Measurements from ENCODE around the gene CD68. TPM values are rescaled to one million over a fixed set of nuclear protein-coding genes. Genes with fewer than 3 reads are reported as not detected.

Gene CD68
- total and polyA plus RNA-seq, 7 experiments from 2014 or later: 0.12 to 176 (median 7.6) TPM

GRCh38 chr17:7611635-7612293 lies 32.3 kb downstream of the CD68 start:
- Mint-ChIP-seq H3K27me3 (peaks cover 0 to 2% (median 0%) of the 10 kb centered on the region in 5 donors), H3K27ac (peak overlapping the region in 5 of 9 donors; percentile 16 to 66 (median 46)), H3K4me3 (peak overlapping the region; percentile 51 to 95 (median 81)), H3K36me3 (peaks cover 0 to 11% (median 0%) of the 10 kb centered on the region in 5 donors), H3K4me1 (peaks cover 31 to 53% (median 45%) of the 10 kb centered on the region in 7 donors), H3K9me3 (no peaks in the 10 kb centered on the region)
- CTCF ChIA-PET: no interaction called here
- no peak overlapping the region for H3K4me3 ChIP-seq (ENCODE audit: low read length)
- H3K27ac ChIP-seq (ENCODE audit: low read depth, low read length): no peak overlapping the region
- ATAC-seq (no peak), DNase-seq (no peak)
- H3K36me3 ChIP-seq (ENCODE audit: control insufficient read depth in 2 of 3, insufficient read depth in 3 of 3, low read length in 3 of 3): peaks cover 0 to 5% (median 0%) of the 10 kb centered on the region in 3 experiments
- H3K9me3 ChIP-seq (ENCODE audit: control insufficient read depth in 2 of 3, low read length in 3 of 3): no peaks in the 10 kb centered on the region
- intact Hi-C loops (cut with micrococcal nuclease): loop anchor here (5.0 kb wide), 2 partner anchors 39 to 229 kb away; partner anchors contain the start of gene TNK1 (in 1 of the 2)
- POLR2A ChIA-PET: interaction anchor here (0.6 to 8.0 kb wide), 5 partner anchors 16 to 325 kb away, joined by 3 to 101 read pairs (median 4); partner anchors contain the start of genes MPDU1, SAT2, TP53 and WRAP53
- no peaks in the 10 kb centered on the region for H3K27me3 ChIP-seq (ENCODE audit: control insufficient read depth in 2 of 2, insufficient read depth in 2 of 2, low read length in 2 of 2)
- peaks cover 16 to 27% of the 10 kb centered on the region in 2 donors for H3K4me1 ChIP-seq (ENCODE audit: control insufficient read depth in 2 of 2, insufficient read depth in 2 of 2, low read length in 2 of 2)

GRCh38 chr17:7612294-7612640 lies 32.8 kb downstream of the CD68 start:
- H3K27ac Mint-ChIP-seq: peak overlapping the region in 7 of 9 donors; percentile 3 to 86 (median 46)
- ChIA-PET POLR2A (interaction anchor here (0.6 to 8.0 kb wide), 5 partner anchors 16 to 326 kb away, joined by 3 to 101 read pairs (median 4); partner anchors contain the start of genes MPDU1, SAT2, TP53 and WRAP53), CTCF (no interaction called here)
- Histone ChIP-seq H3K9me3 (ENCODE audit: control insufficient read depth in 2 of 3, low read length in 3 of 3) (no peaks in the 10 kb centered on the region), H3K27ac (ENCODE audit: low read depth, low read length) (no peak overlapping the region), H3K27me3 (ENCODE audit: control insufficient read depth in 2 of 2, insufficient read depth in 2 of 2, low read length in 2 of 2) (no peaks in the 10 kb centered on the region), H3K4me3 (ENCODE audit: low read length) (no peak overlapping the region), H3K4me1 (ENCODE audit: control insufficient read depth in 2 of 2, insufficient read depth in 2 of 2, low read length in 2 of 2) (peaks cover 16 to 27% of the 10 kb centered on the region in 2 donors), H3K36me3 (ENCODE audit: control insufficient read depth in 2 of 3, insufficient read depth in 3 of 3, low read length in 3 of 3) (peaks cover 0 to 5% (median 0%) of the 10 kb centered on the region in 3 experiments)
- H3K9me3 Mint-ChIP-seq: no peaks in the 10 kb centered on the region
- peaks cover 0 to 11% (median 0%) of the 10 kb centered on the region in 5 donors for H3K36me3 Mint-ChIP-seq
- H3K4me1 Mint-ChIP-seq: peaks cover 31 to 53% (median 45%) of the 10 kb centered on the region in 7 donors
- H3K4me3 Mint-ChIP-seq: peak overlapping the region; percentile 51 to 95 (median 81)
- intact Hi-C loops (cut with micrococcal nuclease): loop anchor here (5.0 kb wide), 2 partner anchors 40 to 230 kb away; partner anchors contain the start of gene TNK1 (in 1 of the 2)
- DNase-seq: no peak
- ATAC-seq: no peak
- peaks cover 0 to 2% (median 0%) of the 10 kb centered on the region in 5 donors for H3K27me3 Mint-ChIP-seq

GRCh38 chr17:7613769-7614424 lies 34.5 kb downstream of the CD68 start:
- CTCF ChIA-PET: interaction anchor here (0.6 to 1.6 kb wide), 3 partner anchors 17 to 73 kb away, joined by 3 to 15 read pairs (median 3); partner anchors contain the start of gene TP53
- Histone ChIP-seq H3K4me3 (ENCODE audit: low read length) (peak overlapping the region; percentile 78), H3K27me3 (ENCODE audit: control insufficient read depth in 2 of 2, insufficient read depth in 2 of 2, low read length in 2 of 2) (no peaks in the 10 kb centered on the region), H3K4me1 (ENCODE audit: control insufficient read depth in 2 of 2, insufficient read depth in 2 of 2, low read length in 2 of 2) (peaks cover 16 to 27% of the 10 kb centered on the region in 2 donors), H3K36me3 (ENCODE audit: control insufficient read depth in 2 of 3, insufficient read depth in 3 of 3, low read length in 3 of 3) (peaks cover 0 to 5% (median 0%) of the 10 kb centered on the region in 3 experiments), H3K27ac (ENCODE audit: low read depth, low read length) (peak overlapping the region; percentile 81), H3K9me3 (ENCODE audit: control insufficient read depth in 2 of 3, low read length in 3 of 3) (no peaks in the 10 kb centered on the region)
- Mint-ChIP-seq H3K4me3 (peak overlapping the region; percentile 85 to 95 (median 92)), H3K4me1 (peaks cover 32 to 51% (median 46%) of the 10 kb centered on the region in 7 donors), H3K36me3 (peaks cover 0 to 11% (median 0%) of the 10 kb centered on the region in 5 donors), H3K27me3 (peaks cover 0 to 6% (median 0%) of the 10 kb centered on the region in 5 donors), H3K9me3 (no peaks in the 10 kb centered on the region), H3K27ac (peak overlapping the region; percentile 66 to 96 (median 86))
- DNase-seq (peak in 1 of 9 donors; percentile 12), ATAC-seq (no peak)
- POLR2A ChIA-PET: interaction anchor here (0.6 to 8.0 kb wide), 15 partner anchors 8 to 690 kb away, joined by 3 to 101 read pairs (median 4); partner anchors contain the start of genes ATP1B2, CD68, MPDU1 and SAT2
- intact Hi-C loops (cut with micrococcal nuclease): loop anchor here (1.0 to 5.0 kb wide), 6 partner anchors 31 to 307 kb away; partner anchors contain the start of genes EIF5A (in 1 of the 2), MPDU1 (in 1 of the 2), SENP3 (in 1 of the 2) and TNK1 (in 1 of the 2)

- DNase-seq (peak; percentile 96 to 100 (median 99)), ATAC-seq (peak; percentile 93)
- Histone ChIP-seq H3K27ac (ENCODE audit: low read depth, low read length) (peak within 1 kb of the TSS; percentile 81), H3K4me1 (ENCODE audit: control insufficient read depth in 2 of 2, insufficient read depth in 2 of 2, low read length in 2 of 2) (peaks cover 16 to 27% of the 10 kb centered on the region in 2 donors), H3K9me3 (ENCODE audit: control insufficient read depth in 2 of 3, low read length in 3 of 3) (no peaks in the 10 kb centered on the region), H3K27me3 (ENCODE audit: control insufficient read depth in 2 of 2, insufficient read depth in 2 of 2, low read length in 2 of 2) (no peaks in the 10 kb centered on the region), H3K36me3 (ENCODE audit: control insufficient read depth in 2 of 3, insufficient read depth in 3 of 3, low read length in 3 of 3) (peaks cover 0 to 5% (median 0%) of the 10 kb centered on the region in 3 experiments), H3K4me3 (ENCODE audit: low read length) (peak within 1 kb of the TSS; percentile 86)
- intact Hi-C loops (cut with micrococcal nuclease): loop anchor here (1.0 to 5.0 kb wide), 14 partner anchors 13 to 375 kb away; partner anchors contain the start of genes ATP1B2 (in 1 of the 2), EIF5A (in 1 of the 2), MPDU1 (in 1 of the 2) and PHF23 (in 1 of the 2)
- ChIA-PET POLR2A (interaction anchor here (0.6 to 8.0 kb wide), 27 partner anchors 9 to 691 kb away, joined by 3 to 101 read pairs (median 4); partner anchors contain the start of genes ATP1B2, CD68, GPS2 and MPDU1), CTCF (interaction anchor here (0.6 to 1.6 kb wide), 12 partner anchors 12 to 542 kb away, joined by 3 to 15 read pairs (median 4); partner anchors contain the start of genes MPDU1, SAT2 and TP53)
- H3K9me3 Mint-ChIP-seq: no peaks in the 10 kb centered on the region
- peak within 1 kb of the TSS; percentile 89 to 99 (median 97) for H3K27ac Mint-ChIP-seq
- peak within 1 kb of the TSS; percentile 85 to 97 (median 92) for H3K4me3 Mint-ChIP-seq
- H3K4me1 Mint-ChIP-seq: peaks cover 29 to 47% (median 40%) of the 10 kb centered on the region in 7 donors
- H3K27me3 Mint-ChIP-seq: peaks cover 0 to 6% (median 0%) of the 10 kb centered on the region in 5 donors
- H3K36me3 Mint-ChIP-seq: peaks cover 0 to 11% (median 0%) of the 10 kb centered on the region in 5 donors
These were observed 35.2 kb downstream of the CD68 start, which contains the start of gene FXR2 for GRCh38 chr17:7614425-7615264. FXR2 (minus strand) TSS chr17:7614897; CDS start chr17:7614532, 365 bp downstream.

GRCh38 chr17:7615265-7615747 lies 35.9 kb downstream of the CD68 start:
- no peak for DNase-seq
- Histone ChIP-seq H3K36me3 (ENCODE audit: control insufficient read depth in 2 of 3, insufficient read depth in 3 of 3, low read length in 3 of 3) (peaks cover 0 to 4% (median 0%) of the 10 kb centered on the region in 3 experiments), H3K4me1 (ENCODE audit: control insufficient read depth in 2 of 2, insufficient read depth in 2 of 2, low read length in 2 of 2) (peaks cover 16 to 27% of the 10 kb centered on the region in 2 donors), H3K27ac (ENCODE audit: low read depth, low read length) (peak overlapping the region; percentile 75), H3K27me3 (ENCODE audit: control insufficient read depth in 2 of 2, insufficient read depth in 2 of 2, low read length in 2 of 2) (no peaks in the 10 kb centered on the region), H3K9me3 (ENCODE audit: control insufficient read depth in 2 of 3, low read length in 3 of 3) (no peaks in the 10 kb centered on the region), H3K4me3 (ENCODE audit: low read length) (peak overlapping the region; percentile 86)
- peaks cover 0 to 11% (median 0%) of the 10 kb centered on the region in 5 donors for H3K36me3 Mint-ChIP-seq
- ChIA-PET POLR2A (interaction anchor here (0.6 to 8.0 kb wide), 18 partner anchors 12 to 583 kb away, joined by 3 to 101 read pairs (median 6); partner anchors contain the start of genes MPDU1, SAT2, SENP3 and SHBG), CTCF (interaction anchor here (0.6 to 1.6 kb wide), 13 partner anchors 11 to 577 kb away, joined by 3 to 15 read pairs (median 4); partner anchors contain the start of genes MPDU1, SAT2 and TP53)
- peak overlapping the region; percentile 84 to 97 (median 91) for H3K4me3 Mint-ChIP-seq
- intact Hi-C loops (cut with micrococcal nuclease): loop anchor here in 1 of 2 donors (1.0 to 5.0 kb wide), 8 partner anchors 12 to 376 kb away; partner anchors contain the start of genes ATP1B2, PHF23, POLR2A and SAT2
- H3K27ac Mint-ChIP-seq: peak overlapping the region; percentile 89 to 99 (median 97)
- H3K9me3 Mint-ChIP-seq: no peaks in the 10 kb centered on the region
- peak; percentile 38 for ATAC-seq
- H3K27me3 Mint-ChIP-seq: peaks cover 0 to 6% (median 0%) of the 10 kb centered on the region in 5 donors
- H3K4me1 Mint-ChIP-seq: peaks cover 29 to 45% (median 36%) of the 10 kb centered on the region in 7 donors
